Amniotic stem cell (primary cell): ENCODE results near the gene INPP5B.
"Not testable (repeated sequence)": the region's sequence is repeated elsewhere in the genome, so short reads cannot be mapped to it uniquely, and the experiment has no call there.

Experiments
- DNase-seq: peaks from one replicate; lab custom pipeline; 2025; lab: John Stamatoyannopoulos, UW

The INPP5B gene

DNA sequence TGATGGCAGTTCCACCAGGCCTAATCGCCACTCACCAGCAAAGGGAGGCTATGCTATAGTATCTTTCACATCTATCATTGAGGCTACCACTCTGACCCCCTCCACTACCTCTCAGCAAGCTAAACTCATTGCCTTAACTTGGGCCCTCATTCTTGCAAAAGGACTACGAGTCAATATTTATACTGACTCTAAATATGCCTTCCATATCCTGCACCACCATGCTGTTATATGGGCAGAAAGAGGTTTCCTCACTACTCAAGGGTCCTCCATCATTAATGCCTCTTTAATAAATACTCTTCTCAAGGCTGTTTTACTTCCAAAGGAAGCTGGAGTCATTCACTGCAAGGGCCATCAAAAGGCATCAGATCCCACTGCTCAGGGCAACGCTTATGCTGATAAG is 35.4 kb downstream of the INPP5B start:
- not testable (repeated sequence) for DNase-seq

DNA sequence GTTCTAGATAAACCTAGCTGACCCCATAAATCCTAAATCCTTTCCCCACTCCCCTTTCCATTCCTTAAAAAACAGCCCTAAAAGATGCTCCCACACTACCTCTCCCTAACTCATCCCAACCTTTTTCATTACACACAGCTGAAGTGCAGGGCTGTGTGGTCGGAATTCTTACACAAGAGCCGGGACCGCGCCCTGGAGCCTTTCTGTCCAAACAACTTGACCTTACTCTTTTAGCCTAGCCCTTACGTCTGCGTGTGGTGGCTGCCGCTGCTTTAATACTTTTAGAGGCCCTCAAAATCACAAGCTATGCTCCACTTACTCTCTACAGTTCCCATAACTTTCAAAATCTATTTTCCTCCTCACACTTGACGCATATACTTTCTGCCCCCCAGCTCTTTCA is 36.0 kb downstream of the INPP5B start:
- DNase-seq: not testable (repeated sequence)

- DNase-seq: not testable (repeated sequence)
These were observed 38.3 kb downstream of the INPP5B start for GRCh38 chr1:37908531-37908930.

- DNase-seq: not testable (repeated sequence)
These were observed 39.3 kb downstream of the INPP5B start for GRCh38 chr1:37907416-37908125.

DNA sequence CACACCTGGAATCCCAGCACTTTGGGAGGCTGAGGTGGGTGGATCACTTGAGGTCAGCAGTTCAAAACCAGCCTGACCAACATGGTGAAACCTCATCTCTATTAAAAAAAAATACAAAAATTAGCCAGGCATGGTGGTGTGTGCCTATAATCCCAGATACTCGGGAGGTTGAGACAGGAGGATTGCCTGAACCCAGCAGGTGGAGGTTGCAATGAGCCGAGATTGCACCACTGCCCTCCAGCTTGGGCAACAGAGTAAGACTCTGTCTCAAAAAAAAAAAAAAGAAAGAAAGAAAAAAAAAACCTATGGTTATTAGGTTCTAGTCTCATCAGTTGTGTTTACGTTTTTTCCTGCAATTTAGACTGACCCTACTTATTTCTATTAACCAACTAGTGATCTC is 40.3 kb downstream of the INPP5B start:
- not testable (repeated sequence) for DNase-seq

DNA sequence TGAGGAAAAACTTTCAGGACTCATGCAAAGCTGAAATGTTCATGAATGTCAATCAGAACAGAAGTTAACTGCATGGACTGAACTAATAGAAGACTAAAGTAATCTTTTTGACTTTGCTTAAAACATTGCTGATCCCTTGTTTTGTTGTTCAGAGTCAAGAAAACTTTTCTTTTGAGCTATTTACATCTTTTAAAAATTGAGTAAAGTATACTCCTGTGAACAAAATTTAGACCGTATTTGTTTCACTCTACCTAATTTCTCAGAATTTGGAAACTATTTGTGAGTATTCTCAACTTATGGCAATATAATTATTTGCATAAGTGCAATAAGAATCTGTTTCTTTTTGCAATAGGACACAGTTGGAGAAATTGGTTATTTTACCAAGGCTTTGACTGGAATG is 41.1 kb downstream of the INPP5B start:
- DNase-seq: no peak

DNA sequence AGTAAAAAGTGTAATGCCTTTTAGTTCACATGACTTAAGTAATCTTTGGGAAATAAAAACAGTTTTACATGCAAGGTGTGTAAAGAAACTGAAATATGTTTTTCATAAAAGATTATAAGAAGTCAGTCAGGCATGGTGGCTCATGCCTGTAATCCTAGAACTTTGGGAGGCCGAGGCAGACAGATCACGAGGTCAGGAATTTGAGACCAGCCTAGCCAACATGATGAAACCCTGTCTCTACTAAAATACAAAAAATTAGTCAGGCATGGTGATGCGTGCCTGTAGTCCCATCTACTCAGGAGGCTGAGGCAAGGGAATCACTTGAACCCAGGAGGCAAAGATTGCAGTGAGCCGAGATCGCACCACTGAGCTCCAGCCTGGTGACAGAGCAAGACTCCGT is 42.9 kb downstream of the INPP5B start:
- DNase-seq: not testable (repeated sequence)

DNA sequence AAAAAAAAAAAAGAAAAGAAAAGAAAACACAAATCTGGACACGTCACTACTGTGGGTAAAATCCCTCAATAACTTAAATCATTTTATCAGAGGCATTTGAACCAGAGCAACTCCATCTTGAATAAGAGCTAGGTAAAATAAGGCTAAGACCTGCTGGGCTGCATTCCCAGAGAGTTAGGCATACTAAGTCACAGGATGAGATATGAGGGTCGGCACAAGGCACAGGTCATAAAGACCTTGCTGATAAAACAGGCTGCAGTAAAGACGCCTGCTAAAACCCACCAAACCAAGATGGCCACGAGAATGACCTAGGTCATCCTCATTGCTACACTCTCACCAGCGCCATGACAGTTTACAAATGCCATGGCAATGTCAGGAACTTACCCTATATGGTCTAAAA is 43.9 kb downstream of the INPP5B start:
- no peak for DNase-seq

- no peak for DNase-seq
These were observed 45.0 kb downstream of the INPP5B start for GRCh38 chr1:37901893-37902225.

DNA sequence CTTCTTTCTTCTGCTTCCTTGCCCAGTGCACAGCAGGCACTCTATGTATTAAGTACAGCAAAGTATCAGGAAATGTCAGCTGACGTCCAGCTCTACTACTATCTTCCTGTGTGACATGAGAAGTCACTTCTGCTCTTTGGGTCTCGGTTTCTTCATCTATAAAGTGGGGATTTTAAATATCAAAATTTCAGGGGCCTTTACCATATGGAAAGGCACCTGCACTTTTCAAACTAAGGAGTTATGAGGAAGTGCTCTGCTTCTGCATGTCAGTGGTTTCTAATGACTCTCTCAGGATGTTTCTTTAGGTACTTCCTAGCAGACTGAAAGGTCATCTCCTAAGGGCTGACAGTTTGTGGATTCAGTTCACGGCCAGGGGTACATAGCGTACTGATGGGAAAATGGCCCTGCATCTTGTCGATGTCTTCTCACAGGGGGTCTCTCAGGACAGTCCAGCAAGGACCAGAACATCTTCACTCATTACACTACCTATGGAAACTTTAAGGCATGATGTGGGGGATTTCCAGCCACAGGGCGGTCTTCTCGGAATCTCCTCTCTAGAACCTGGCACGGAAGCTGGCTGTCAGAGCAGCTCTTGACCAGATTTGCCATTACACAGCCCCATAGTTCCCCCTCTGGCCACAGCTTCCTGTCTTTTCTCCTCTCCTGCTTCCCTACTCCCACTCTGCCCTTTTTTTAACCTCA is 45.5 kb downstream of the INPP5B start:
- DNase-seq: no peak

GRCh38 chr1:37897563-37897962 is 49.3 kb downstream of the INPP5B start:
- not testable (repeated sequence) for DNase-seq

DNA sequence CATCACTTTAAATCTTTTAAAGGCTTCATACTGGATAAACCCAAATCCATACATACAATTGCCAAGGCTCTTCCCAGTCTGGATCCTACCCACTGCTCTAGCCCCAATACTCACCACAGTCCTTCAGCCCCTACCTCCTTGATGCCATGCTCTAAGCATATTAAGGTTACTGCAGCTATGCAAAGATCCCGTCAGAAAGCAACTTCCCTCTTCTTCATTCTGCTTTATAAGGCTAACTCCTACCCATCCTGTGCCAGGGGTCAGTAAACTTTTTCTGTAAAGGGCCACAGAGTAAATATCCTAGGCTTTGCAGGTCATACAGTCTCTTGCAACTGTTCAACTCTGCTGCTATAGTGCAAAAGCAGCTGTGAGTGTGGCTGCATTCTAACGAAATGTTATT is 53.2 kb downstream of the INPP5B start:
- no peak for DNase-seq

DNA sequence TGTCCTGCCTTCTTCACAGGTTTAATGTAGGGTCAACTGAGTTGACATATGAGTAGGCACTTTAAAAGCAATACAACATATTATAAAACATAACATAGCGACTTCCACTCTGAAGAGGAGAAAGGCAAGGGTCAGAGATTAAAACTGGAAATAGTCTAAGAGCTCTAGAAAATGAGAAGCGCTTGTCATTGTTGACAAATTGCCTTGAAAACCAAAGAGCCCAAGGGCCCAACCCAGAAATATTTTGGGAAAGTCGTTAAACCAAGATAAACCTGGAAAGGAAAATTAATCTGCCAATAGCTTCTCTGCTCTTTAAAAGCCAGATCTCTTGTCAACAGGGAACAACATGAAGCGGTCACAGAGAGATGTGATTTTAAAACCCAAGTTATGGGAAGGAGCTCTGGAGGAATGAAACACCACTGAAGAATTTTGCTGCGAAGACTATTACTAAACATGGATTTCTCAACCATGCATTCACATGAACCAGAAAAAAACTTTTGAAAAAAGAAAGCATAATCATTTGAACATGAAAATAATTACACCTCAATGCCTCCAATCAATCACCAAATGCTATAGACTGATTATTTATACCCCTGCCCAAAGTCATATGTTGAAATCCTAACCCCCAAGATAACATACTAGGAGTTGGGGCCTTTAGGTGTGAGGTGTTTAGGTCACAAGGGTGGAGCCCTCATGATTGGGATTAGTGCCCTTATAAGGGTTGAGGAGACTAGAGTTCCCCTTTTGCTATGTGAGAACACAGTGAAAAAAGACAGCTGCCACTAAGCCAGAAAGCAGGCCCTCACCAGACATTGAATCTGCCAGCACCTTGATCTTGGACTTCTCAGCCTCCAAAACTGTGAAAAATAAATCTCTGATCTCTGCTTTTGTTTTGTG is 54.5 kb downstream of the INPP5B start:
- DNase-seq: no peak

DNA sequence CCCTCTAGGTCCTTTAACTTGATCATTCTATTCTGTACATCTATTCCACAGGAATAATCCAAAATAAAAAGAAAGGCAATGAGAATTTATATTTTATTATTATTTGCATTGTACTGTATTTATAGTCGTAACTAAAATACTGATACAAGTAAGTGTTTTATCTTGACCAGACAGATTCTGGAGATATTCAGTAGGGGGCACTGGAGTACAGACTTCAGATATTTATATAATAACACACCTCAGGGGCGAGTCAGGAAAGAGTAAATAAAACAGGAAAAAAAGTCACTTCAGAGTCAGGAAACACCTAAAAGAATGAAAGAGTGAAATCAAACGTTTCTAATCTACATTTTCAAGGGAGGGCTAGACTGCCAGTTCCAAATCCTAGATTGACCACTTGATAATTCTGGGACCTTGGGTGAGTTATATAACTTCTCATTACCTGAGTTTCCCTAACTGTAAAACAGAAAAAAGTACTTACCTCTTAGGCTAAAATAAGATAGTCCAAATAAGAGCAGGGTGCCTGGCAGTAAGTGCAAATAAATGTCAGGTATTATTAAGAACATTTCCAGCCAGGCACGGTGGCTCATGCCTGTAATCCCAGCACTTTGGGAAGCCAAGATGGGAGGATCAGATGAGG is 56.4 kb downstream of the INPP5B start:
- DNase-seq: no peak

- DNase-seq: no peak
These were observed 58.7 kb downstream of the INPP5B start for GRCh38 chr1:37888022-37888700.

DNA sequence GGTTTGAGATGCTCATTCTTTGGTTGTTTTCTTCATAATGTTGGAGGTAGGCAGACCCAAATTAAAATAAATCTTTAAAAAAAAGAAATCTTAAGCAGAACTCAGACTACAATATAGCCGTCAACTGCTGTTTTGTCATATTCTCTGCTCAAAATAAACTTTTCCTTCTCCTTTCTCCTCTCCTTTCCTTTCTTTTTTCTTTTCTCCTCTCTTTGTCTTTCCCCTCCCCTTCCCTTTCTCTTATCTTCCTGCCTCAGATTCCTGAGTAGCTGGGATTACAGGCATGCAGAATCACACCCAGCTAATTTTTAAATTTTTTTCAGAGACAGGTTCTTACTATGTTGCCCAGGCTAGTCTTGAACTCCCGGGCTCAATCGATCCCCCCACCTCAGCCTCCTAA is 62.7 kb downstream of the INPP5B start:
- no peak for DNase-seq

- no peak for DNase-seq
These were observed 63.2 kb downstream of the INPP5B start for GRCh38 chr1:37883671-37884070.

GRCh38 chr1:37879865-37880264 is 67.0 kb downstream of the INPP5B start:
- DNase-seq: no peak

- DNase-seq: no peak
These were observed 68.8 kb downstream of the INPP5B start for GRCh38 chr1:37878071-37878470.

GRCh38 chr1:37875833-37876232 is 71.0 kb downstream of the INPP5B start:
- DNase-seq: no peak

DNA sequence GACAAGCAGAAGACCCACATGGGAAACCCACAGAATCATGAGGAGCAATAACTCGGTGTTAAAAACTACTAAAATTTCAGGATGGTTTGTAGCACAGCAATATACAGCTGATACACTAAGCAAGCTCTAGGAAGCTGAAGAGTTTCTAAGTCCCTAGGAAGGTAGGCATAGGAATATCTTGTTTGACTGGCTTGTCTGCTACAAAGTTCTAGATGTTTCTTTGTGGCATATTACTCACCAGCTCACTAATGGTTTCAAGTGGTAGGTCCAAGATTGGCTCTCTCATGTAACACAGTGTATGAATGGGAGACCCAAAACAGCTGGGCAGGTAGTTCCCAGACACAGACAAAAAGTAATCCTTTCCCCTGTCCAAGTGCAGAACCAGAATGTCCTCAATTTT is 74.2 kb downstream of the INPP5B start:
- DNase-seq: no peak

DNA sequence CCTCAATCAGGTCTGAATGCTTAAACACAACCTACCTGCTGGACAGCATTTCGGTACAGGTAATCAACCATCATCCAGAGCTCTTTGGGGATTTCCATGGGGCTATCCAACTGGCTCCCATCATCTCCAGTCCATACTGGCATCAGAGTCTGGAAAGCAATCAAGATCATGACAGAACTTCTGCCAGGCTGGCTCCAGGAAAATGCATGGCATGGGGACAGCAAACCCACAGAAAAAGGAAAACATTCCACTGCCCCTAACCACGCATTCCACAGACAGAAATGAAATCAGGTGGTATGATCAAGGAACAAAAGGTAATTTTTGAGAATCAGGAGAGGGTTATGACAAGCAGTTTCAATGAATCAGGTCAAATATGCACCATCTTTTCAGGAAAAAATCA is 78.4 kb downstream of the INPP5B start:
- DNase-seq: no peak
